GM21528 (cell line): ENCODE results near the gene TAF7L.
"Not testable (repeated sequence)": the region's sequence is repeated elsewhere in the genome, so short reads cannot be mapped to it uniquely, and the experiment has no call there.

Experiments used
- ATAC-seq: cut with Tn5 transposase; IDR thresholded peaks from one replicate; pipeline ENCODE4 v1.9.1; 2021; ENCODE audit warnings: mild to moderate bottlenecking, moderate library complexity; ENCODE audit not compliant: unreplicated experiment, low FRiP score

The TAF7L gene, protein sequence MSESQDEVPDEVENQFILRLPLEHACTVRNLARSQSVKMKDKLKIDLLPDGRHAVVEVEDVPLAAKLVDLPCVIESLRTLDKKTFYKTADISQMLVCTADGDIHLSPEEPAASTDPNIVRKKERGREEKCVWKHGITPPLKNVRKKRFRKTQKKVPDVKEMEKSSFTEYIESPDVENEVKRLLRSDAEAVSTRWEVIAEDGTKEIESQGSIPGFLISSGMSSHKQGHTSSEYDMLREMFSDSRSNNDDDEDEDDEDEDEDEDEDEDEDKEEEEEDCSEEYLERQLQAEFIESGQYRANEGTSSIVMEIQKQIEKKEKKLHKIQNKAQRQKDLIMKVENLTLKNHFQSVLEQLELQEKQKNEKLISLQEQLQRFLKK

DNA sequence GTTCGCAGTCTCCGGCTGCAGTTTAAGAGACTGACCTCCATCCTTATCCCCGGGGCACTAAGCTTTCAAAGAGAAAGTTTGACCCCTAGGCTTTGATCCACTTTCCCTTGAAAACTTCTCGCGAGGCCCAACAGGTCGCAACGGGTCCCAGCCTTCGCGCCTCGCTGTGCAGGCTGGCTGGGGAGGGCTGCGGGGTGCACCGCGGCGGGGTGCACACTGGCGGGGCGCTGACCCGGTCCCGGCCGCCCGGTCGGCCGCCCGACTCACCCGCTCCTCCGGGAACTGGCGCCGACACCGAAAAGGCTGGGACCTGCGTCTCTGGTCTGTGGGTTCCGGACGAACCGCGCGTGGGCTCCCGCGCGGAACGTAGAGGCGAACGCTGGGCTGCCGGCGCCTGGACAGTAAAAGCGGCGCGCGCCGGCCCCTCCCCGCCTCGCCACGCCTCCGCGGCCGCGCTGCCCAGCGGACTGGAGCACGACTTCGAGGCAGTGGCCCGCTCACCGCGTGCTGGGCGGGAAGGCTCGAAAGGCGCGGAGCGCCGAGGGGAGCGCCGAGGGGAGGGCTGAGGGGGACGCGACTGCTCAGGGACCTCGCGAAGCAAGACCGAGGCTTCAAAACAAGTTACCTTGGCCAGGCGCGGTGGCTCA, at the start of gene TAF7L:
Gene TAF7L (minus strand): TSS at position 378 of the 647 bp plus-strand sequence. CDS start 3,791 bp downstream, outside the sequence.
- ATAC-seq: no peak

DNA sequence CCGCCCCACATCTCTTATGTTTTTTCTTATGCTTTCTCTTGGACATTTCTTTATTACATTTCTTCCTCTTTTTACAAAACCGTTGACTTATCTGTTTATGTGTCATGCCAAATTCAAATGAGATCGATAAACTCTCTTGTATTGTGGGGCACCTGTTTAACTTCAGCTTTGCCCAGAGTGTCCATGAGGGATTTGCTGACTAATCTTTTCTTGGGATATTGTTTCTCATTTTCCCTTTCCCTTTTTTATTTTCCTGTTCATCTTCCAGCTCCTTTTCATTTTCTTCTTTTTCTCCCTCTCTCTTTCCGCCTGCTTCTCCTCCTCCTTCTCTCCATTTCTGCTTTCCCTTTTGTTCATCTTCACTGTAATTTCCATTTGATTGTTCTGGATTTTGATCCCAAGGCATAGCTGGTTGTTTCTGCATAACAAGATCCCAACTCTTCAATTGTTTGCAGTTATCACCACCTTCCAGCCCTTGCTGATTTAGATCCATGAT, 46.7 kb upstream of the TAF7L start:
- no peak for ATAC-seq

DNA sequence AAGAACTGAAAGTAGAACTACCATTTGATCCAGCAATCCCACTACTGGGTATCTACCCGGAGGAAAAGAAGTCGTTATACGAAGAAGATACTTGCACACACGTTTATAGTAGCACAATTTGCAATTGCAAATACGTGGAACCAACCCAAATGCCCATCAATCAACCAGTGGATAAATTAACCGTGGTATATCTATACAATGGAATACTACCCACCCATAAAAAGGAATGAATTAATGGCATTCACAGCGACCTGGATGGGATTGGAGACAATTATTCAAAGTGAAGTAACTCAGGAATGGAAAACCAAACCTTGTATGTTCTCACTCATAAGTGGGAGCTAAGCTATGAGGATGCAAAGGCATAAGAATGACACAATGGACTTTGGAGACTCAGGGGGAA, 43.2 kb upstream of the TAF7L start:
- not testable (repeated sequence) for ATAC-seq

DNA sequence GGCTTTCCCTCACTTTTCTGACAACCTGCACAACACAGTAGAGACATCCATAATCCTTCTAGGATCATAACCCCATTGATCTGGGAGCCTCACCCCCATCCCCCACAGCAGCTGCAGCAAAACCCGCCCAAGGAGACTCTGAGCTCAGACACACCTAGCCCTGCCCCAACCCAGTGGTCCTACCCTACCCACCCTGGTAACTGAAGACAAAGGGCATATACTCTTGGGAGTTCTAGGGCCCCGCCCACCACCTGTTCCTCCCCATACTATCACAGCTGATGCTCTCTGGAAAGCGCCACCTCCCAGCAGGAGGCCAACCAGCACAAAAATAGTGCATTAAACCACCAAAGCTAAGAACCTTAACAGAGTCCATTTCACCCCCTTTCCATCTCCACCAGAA, 35.5 kb upstream of the TAF7L start:
- ATAC-seq: not testable (repeated sequence)

DNA sequence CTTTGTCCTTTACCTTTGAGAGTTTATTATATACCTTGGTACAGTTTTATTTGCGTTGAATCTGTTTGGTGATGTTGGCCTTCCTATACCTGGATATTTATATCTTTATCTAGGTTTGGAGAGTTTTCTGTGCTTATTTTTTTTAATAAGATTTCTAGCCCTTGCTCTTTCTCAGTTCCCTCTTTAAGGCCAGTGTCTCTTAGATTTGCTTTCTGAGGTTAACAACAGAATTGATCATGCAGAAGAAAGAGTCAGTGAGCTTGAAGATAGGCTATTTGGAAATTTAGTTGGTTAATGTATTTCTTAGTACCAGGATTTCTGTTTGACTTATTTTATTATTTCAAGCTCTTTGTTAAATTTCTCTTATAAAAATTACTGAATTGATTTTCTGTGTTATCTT, 12.7 kb upstream of the TAF7L start:
- ATAC-seq: no peak

DNA sequence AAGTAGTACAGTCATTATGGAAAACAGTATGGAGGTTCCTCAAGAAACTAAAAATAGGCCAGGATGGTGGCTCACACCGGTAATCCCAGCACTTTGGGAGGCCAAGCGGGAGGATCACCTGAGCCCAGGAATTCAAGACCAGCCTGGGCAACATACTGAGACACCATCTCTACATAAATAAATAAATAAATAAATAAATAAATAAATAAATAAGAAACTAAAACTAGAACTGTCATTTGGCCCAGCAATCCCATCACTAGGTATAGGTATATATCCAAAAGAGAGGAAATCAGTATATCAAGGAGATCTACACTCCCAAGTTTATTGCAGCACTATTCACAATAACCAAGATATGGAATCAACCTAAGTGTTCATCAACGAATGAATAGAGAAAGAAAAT, 4.5 kb upstream of the TAF7L start:
- ATAC-seq: not testable (repeated sequence)

DNA sequence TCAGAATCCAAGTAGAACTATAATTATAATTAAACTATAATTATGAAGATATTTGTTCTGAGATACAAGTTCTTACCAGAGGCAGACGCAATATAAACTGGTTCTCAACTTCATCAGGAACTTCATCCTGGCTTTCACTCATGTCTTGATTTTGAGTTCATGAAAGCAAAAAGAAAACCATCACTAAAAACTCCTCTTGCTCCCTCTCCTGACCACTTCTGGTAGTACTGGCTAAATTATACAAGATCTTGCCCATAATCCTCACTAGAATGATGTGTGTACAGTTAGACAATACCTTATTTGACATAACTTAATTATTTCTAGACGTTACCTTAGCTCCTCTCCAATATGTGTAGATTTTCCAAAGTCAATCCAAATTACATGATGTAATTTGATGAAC, 3.7 kb downstream of the TAF7L start:
- ATAC-seq: no peak

DNA sequence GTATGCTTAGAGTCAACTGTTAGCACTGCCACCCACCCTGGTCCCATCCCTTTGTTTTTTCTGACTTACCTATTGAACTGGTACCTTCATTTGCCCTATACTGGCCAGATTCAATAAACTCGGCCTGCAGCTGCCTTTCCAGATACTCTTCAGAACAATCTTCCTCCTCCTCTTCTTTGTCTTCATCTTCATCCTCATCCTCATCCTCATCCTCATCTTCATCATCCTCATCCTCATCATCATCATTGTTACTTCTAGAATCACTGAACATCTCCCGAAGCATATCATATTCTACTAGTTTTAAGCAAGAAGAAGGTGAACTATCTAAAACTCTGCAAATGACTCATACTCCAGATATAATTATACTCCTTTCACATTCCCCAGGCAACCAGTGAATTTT, 14.9 kb downstream of the TAF7L start:
- ATAC-seq: no peak

DNA sequence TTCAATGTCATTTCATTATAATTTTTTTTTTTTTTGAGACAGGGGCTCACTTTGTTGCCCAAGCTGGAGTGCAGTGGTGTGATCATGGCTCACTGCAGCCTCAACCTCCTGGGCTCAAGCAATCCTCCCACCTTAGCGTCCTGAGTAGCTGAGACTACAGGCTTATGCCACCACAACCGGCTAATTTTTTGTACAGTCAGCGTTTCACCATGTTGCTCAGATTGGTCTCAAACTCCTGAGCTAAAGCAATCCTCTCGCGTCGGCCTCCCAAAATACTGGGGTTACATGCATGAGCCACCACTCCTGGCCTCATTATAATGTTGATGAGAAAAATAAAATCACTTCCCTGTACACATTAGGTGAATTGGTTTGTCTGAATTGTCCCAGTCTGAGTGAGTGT, 16.9 kb downstream of the TAF7L start:
- no peak for ATAC-seq

DNA sequence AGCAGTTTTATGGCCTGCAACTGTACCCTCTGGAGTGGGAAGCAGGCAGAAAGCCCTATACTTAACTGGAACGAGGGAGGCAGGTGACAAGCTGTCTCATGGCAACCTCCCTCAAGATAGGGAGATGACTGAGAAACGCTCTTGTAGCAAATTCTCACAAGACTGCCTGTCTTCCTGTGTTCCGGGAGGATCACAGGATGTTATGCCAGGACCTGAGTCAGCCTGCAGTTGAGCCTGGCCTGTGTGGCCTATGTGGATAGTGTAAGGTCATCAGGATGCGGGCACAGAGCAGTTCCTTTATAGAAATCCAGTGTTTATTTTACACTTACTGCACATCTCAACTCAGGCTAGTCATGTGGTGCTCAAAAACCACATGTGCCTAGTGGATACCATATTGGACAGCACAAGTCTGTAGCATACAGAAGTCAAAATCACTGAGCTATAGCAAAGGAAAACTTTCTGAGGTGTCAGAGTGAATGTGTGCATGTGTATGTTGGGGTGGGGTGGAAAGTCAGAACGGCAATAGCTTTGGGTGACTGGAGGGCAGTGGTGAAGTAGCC, 25.2 kb downstream of the TAF7L start:
- no peak for ATAC-seq

DNA sequence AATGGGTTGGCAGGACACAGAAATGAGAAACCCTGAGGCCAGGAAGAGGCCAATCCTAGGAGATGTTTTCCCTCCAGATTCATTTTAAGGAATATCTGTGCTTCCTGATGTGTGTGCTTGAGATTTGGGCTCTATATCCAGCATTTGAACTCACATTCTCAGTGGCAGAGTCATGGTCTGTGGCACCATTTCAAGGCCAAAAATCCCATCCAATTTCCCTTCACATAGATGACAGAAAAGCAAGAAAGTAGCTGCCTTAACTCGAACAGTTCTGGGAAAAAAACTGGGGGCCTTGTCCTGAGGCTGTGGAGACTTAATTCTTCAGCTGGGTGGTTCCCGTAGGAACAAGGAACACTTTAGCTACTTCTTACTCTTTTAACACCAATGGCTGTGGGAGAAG, 27.4 kb downstream of the TAF7L start:
- ATAC-seq: no peak

DNA sequence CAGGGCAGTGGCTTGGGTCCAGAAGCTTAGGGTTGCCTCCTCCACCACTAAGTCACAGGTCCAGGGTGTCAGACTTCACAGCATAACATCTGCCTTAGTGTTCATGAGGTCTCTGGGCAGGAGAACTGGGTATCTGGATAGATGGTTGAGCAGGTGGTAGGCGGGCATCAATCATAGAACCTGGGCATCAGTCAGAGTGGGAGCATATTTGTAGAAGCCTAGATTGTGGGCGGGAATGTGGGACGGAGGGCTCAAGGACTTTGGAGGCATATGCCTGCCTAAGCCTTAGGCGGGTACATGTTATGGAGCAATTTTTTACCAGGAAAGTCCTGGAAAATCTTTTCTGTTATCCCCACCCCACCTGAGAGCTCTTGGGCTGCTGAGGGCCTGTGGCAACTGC, 28.5 kb downstream of the TAF7L start:
- ATAC-seq: no peak

DNA sequence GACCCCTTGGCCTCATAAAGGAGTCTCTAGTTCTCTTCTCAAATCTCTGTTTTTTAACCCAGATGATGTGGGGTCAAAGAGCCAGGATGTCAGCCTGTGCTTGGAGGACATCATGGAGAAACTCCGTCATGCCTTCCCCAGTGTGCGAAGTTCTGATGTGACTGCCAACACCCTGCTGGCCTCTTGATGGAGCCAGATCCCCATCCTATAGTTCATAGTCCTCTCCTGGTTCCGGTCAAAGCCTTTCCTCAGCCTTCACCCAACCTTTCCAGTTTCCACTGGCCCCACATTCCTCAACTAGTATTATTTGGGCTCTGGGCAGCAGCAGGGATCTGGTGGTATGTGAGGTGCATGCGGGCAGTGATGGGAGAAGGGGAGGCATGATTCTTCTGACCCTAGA, 30.7 kb downstream of the TAF7L start:
- ATAC-seq: no peak

DNA sequence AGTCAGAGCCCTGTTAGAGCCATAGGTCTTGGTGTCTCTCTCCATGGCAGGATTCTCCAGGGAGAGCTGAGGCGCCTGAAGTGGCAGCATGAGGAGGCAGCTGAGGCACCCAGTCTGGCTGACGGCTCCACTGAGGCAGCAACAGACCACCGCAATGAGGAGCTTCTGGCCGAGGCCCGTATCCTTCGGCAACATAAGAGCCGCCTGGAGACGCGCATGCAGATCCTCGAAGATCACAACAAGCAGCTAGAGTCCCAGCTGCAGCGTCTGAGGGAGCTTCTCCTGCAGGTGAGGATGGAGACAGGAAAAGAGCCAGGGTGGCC, 32.9 kb downstream of the TAF7L start:
- no peak for ATAC-seq

DNA sequence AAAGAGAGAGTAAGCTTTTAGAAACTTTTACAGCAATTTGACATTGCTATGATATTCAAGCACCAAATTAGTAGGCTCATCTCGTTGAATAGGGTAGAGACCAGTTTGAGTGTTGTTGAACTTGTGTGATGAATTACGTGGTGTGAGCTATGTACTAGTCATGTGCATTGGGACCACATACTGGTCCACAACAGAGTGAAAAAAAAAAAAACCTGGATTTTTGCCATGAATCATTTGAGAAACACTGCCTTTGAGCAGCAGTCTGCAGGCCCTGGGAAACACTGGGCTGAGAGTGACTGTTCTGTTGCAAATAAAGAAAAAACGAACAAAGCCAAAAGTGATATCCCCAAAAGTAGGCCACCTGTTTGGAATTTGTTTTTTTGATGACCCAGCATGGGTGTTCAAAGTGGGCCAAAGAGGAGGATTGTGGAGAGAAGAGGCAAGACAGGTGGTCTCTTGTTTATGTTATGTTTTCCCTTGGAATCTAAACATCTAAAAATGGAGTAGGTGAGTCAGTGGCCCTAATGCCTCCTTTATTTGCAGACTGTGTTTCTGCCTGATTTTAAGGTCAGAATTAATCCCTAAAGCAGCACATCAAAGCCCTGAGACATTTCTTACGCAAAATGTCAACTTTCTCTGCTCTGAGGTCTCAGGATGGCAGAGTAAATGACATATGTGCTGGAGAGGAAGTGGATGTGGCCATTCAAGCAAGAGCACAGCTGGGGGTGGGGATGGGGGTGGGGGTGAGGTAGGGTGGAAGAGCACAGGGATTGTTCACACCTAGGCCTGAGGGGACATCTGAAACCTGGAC, 33.5 kb downstream of the TAF7L start:
- no peak for ATAC-seq

DNA sequence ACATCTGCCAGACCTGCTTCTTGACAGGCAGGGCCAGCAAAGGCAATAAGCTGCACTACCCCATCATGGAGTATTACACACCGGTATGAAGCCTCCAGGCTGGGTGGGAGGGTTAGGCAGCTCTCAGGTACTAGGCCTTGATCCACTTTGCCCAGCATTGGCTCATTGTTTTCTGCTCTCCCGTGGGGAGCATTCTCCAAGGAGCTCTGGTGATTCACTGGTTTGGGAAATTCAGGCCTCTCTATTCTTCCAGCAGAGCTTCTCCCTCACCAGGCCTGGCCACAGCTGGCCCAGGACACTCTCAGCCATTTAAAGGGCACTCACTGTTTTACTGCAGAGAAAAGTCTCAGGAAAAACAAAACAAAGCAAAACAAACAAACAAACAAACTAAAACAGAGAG, 38.5 kb downstream of the TAF7L start:
- ATAC-seq: no peak

DNA sequence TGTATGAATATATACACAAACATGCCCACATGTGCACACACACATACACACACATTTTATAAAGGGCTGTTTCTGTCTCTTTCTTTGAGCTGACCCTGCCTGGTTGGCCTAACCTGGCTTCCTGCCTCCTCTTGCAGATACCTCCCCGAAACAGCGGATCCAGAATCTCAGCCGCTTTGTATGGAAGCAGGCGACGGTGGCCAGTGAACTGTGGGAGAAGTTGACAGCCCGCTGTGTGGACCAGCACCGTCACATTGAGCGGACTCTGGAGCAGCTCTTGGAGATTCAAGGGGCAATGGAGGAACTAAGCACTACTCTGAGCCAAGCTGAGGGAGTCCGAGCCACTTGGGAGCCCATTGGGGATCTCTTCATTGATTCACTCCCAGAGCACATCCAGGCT, 49.6 kb downstream of the TAF7L start:
- ATAC-seq: no peak

DNA sequence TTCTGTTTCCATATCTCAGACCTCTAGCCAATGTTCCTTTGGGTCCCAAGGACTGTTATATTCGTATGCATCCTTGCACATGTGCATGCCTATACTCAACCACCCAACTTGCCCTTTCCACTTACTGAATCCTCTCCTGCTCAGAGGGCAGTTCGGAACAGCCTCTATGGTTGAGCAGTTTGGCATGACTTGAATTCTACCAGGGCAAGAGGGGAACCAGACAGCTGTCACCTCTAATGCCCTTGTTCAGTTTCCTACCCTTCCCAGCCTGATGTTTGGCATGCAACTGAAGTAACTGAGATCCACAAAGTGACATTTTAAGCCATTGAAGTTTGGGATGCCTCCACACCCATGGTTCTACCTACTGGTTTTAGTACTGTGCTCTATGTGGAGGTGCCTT, 54.1 kb downstream of the TAF7L start:
- ATAC-seq: no peak

DNA sequence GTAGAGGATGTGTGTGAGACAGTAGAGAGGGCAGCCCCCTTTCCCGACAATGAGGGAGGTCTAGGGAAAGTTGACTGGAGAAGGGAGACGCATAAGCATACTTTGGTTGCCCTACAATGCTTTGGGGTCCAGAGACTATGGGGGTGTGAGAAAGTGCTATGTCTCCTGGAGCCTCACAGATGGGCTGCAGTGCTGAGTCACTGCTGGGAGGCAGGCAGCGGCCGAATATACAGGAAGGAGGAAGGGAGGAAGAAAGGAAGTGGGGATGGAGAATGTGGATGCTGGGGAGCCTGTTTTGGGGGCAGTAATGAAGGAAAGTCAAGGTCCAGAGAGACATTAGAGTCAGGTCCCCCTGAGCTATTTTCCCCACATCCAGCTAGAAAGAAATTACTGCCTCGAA, 58.8 kb downstream of the TAF7L start:
- no peak for ATAC-seq

DNA sequence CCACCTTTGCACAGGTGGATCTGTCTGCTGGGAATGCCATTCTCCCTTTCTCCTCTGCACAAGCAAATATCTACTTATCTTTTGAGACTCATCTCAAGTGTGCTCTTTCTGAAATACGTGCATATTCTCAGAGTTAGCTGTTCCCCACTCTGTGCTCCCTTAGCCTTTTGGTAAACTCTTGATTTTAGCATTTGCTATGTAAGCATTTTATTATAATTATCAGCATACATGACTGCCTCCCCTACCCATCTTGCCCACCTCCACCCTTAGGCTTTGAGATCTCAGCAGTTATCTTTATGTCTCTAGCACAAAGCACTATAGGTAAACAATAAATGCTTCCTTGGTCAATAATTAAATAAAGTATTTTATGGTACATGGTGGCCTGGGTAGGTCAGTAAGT, 60.1 kb downstream of the TAF7L start:
- ATAC-seq: no peak

DNA sequence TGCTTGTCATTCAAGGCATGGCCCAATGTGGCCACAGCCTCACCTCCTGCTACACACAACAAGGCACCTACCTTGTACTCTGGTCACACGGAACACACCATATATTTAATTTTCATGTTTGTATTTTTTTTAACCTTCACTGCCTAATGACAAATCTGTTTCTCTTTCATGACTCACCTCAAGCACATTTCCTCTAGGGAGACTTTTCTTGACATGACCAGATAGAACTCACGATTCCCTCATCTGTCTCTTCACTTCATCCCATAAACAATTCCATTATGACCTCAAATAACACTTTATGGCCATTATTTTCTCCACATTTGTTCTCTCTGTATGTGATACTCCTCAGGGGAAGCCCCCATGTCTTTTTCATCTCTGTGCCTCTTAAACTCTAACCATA, 60.5 kb downstream of the TAF7L start:
- no peak for ATAC-seq
